Stimulated activated CD4-positive, alpha-beta T cell treated with anti-CD3 and anti-CD28 coated beads, Interleukin-2, amount 100 ng/mL, for 4 hours (primary cell): ENCODE results near the gene SHISAL1.

Experiments
- DNase-seq: peaks from one replicate; pipeline ENCODE4 v3.0.0-alpha.2; 2020; ENCODE audit warnings: low read depth

SHISAL1 gene

DNA sequence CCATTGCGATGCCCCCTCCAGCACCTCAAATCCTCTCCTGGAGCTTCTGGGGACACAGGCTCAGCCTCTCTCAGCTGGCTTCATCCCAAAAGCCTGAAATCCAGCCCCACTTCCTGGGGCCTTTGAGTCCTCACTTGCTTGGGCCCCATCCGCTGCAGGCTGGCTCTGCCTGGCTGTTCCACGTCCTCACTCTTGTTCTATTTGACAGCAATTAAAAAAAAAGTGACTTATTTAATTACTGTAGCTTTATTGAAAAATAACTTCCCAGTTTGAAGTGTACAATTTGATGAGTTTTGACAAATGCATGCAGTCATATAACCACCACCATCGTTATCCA lies 104.8 kb downstream of the SHISAL1 start:
- no peak for DNase-seq

DNA sequence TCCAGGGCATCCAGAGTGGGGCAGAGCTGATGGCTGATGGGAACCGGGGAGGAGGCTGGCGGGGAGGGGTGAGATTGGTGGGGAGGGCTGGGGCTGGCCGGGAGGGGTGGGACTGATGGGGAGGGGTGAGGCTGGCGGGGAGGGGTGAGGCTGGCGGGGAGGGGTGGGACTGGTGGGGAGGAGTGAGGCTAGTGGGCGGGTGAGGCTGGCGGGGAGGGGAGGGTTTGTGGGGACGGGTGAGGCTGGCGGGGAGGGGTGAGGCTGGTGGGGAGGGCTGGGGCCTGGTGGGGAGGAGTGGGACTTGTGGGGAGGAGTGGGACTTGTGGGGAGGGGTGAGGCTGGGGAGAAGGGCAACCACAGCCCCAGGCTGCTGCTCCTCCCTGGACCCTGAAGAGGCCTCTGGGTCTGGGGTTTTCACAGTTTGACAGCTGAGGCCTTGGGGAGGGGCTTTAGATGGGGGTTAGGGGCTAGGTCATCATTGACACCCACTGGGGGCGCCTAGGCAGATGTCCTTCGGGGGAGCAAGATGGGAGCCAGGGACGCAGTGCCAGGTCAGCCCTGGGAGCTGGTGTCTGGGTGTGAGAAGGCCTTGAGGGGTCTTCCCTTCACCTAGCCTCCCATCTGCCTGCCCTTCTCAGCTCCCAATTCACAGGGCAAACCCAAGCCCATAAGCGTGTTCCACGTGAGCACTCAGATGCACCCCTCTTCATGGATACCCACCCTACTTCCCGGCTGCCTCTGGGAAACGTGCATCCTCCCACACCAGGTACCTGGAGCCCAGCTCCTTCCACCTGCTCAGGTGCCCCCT lies 105.4 kb downstream of the SHISAL1 start:
- no peak for DNase-seq

DNA sequence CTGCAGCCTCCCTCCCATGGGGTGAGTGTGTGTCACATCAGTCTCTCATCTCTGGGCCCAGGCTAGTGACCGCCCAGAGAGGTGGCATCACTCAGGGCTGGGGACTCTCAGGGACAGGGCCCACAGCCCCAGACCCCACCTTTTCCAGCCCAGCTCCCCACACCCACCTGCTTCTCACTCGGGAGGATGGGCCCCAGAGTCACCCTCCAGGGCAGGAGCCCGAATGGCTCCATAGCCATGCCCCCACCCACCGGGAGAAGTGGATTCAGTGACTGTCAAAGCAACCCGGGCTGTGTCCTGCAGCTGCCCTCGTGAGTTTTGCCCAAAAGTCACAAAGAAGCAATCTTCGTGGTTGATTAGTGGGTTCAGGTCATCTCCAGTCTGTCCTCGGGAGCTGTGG lies 106.1 kb downstream of the SHISAL1 start:
- DNase-seq = no peak

DNA sequence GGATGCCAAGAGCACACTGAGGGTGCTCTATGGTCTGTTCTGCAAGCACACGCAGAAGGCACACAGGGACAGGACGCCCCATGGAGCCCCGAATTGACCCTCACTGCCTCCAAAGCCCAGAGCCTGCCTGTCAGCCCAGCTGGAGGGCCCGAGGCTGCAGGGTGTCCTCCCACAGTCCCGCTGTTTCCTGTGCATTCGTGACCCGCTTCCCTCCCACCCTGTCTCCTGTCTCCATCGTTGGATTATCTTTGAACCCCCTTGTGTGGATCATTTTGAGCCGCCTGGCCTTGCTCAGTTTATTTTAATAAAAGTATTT lies 106.5 kb downstream of the SHISAL1 start:
- no peak for DNase-seq

GRCh38 chr22:44205516-44206329 lies 107.0 kb downstream of the SHISAL1 start:
- no peak for DNase-seq

DNA sequence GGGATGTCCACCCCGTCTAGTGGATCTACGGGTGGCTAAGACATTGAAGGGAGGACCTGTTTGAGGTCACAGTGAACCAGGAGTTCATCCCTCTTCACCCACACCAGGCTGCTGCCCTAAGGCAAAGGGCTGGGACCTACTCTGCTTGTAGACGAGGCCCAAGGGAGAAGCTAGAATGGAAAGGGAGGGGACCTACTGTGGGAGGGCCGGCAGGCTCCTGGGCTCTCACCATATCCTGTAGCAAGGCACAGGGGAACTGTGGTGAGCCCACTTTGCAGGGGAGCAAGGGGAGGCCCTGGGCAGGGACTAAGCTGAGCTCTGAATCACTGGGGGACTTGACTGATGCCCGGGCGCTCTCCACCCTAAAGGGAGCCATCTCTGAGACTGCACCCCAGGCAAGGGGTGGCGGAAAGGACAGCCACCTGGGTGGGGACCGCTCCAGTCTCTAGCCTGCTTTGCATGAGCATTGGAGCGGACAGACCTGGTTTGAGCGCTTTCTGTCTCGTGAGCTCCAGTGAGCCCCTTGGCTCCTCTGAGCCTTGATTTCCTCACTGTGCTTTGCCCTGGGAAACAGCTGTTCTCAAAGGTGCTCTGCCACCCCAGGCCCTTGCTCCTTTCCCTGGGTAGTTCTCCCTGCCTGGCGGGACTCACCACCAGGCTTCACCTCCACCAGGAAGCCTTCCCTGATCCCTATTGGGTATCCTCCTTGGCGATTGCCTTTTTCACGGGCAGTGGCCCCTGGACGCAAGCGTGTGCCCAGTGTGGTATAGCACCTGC lies 107.8 kb downstream of the SHISAL1 start:
- DNase-seq = no peak

- no peak for DNase-seq
Observed at GRCh38 chr22:44203203-44203602, 109.5 kb downstream of the SHISAL1 start.

DNA sequence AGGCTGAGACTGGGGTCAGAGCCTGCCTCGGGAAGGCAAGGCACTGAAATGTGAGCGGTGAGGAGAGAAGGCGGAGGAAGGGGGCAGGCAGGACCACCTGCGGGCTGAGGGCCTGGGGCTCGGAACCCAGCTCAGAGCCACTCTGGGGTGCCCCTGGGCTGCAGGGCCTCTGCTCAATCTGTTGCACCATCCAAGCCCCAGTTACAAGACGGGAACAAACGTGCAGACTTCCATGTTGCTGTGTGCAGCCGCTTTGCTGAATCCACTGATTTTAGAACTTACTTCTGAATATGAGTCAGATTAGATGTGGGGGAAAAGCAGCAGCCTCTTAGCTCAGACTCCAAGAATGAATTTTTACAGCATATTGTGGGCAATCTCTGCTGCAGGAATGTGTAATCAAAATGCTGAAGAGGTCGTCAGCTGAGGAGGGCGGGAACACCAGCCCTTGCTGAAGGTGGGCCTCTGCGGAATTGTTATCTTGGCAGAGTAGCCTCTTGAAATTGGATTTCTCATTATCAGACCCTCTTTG lies 110.4 kb downstream of the SHISAL1 start:
- no peak for DNase-seq

DNA sequence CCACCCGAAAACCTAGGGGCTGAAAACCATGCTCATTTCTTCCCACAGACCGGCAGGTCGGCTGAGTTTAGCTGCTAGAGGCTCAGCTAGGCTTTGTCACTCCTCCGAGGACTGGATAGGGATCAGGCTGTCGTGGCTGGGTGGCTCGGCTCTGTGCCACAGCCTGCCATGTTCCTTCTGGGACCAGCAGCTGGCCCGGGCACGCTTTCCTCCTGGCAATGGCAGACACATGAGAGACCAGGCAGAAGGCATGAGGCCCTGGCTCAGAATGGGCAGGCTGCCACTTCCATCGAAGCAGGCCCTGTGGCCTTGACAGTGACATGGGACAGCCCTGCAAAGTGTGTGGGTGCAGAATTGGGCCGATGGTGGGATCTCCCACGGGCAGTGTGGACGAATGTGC lies 111.1 kb downstream of the SHISAL1 start:
- no peak for DNase-seq

DNA sequence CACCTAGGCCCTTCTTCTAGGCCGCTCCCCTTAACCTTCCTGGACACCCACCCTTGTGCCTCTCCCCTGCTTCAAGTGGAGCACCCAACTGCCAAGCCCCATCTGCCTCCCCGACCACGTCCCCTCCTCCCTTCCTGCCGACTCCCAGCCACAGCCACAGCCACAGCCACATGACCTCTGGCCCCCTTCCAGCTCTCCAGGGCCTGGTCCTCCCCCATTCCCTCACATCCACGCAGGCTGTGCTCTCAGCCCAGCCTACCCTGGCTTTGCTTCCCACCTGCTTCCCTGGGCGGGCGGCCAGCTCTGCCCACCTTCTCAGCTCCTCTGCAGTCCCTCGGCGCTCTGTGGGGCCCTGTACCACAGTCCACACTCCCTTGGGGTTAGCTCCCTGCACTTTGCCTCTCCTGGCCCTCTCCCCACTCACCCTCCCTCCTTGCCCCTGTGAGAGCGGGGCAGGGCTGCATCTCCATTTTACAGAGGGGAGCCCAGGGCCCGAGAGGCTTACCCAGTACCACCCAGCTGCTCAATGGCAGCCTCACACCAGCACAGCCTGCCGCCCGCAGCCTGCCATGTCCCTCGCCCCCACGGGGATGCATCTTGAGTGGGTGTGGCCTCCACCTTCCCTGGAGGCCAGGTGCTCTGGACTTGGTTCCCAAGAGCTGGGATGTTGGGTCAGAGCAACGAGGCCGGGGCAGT lies 111.7 kb downstream of the SHISAL1 start:
- no peak for DNase-seq

GRCh38 chr22:44200451-44200850 lies 112.3 kb downstream of the SHISAL1 start:
- DNase-seq = no peak

DNA sequence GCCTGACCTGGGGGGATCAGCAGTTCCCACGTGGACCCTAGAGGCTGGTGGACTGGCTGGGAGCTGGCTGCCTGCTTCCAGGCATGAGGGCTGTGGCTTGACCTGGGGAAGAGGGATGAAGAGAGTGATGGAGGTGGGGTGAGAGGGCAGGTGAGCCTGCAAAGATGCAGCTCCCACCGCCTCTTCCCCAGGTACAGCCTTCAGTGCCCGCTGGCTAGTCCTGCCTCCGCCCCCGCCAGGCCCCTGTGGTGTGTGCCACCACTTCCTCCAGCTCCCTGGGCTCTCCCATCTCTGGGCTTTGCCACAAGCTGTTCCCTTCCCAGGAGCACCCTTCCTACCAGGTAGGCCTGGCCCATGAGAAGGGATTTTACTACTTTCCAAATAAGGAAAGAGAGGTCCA lies 112.9 kb downstream of the SHISAL1 start:
- no peak for DNase-seq

DNA sequence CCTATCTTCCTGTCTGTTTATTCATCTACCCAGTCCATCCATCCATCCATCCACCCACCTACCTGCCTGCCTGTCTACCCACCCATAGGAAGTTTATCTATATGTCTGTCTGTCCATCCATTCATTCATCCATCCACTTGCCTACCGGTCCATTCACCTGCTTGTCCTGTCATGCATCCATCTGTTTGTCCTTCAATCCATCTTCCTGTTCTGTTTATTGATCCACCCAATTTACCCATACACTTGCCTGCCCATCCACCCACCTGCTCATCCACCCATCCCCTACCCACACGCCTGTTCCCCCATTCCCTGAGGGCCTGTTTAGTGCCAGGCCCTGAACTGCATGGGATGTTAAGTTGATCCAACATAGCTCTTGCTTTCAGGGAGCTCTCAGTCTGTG lies 113.6 kb downstream of the SHISAL1 start:
- DNase-seq = no peak

DNA sequence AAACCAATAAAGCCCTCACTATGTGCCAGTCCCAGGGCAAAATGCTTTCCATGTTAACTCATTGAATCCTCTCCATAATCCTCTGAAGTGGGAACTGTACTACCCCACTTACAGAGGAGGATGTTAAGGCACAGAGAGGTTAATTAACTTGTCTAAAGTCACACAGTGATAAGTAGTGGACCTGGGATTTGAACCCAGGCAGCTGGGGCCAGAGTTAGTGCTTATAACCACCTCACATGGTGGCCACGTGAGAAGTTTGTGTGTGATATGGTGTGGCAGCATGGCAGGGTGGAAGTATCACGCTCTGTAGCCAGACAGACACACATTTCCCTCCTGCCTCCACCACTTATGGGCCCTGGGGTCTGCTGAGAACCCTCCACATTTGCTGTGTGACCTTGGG lies 115.5 kb downstream of the SHISAL1 start:
- DNase-seq = no peak

DNA sequence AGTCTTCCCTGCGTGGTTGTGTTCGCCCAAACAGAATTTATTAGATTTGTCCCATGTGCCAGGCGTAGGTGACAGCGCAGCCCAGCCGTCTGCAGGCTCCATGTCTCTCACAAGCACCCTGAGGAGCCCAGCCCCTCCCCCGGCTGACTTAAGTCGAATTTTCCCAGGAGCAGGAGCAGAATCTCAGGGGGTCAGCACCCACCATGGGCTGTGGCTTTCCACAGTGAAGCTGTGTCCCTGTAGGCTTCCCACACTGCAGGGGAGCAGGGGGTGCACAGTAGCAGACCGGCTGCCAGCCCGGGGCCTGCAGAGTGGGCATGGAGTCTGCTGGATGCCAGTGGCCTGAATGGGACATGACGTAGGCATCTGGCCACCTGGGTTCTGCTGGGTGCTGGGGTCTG lies 116.0 kb downstream of the SHISAL1 start:
- DNase-seq = no peak

GRCh38 chr22:44196241-44196640 lies 116.5 kb downstream of the SHISAL1 start:
- DNase-seq = no peak

DNA sequence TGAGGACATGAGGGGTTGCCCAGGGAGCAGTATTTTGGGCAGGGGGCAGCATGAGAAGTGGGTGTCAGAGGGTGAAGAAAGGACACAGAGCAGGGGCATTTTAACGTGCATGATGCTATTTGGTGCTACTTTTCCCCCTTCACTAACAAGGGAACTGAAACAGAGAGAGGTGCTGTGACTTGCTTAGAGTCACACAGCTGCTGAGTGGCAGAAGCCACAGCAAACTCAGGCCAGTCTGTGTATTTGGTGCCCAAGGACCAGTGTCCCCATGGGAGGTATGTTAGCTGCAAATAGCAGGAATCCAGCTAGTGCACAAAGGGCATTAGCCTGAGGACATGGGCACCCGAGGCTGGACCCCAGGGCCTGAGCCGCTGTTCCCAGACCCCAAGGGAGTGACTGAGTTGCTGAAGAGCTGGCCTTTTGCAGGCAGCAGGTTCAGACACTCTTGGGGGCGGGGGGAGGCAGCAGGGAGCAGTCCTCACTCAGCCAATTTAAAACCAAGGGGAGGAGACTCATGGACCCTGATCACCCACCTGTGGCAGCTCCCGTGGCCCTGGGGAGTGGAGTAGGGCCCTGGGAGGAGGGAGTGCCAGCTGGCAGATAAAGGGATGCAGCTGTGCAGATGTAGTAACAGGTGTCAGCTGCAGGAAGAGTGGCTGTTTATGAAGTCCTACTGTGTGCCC lies 117.4 kb downstream of the SHISAL1 start:
- no peak for DNase-seq

GRCh38 chr22:44194569-44194968 lies 118.2 kb downstream of the SHISAL1 start:
- DNase-seq = no peak
